Keratinocyte (primary cell): ENCODE measurements around the gene PLEKHA8. TPM values are rescaled to one million over a fixed set of nuclear protein-coding genes. Genes with fewer than 3 reads are reported as not detected.

Experiments
- DNase-seq: peaks from one replicate; pipeline ENCODE4 v3.0.0-alpha.2; 2011; ENCODE audit warnings: low read depth, missing footprints, low spot score
- FAIRE-seq: peaks from 2 replicates; lab custom pipeline; 2011; peaks lifted over from hg19 to GRCh38; lab: Jason Lieb, UNC
- H2AFZ ChIP-seq: 2 replicates; pipeline ENCODE4 v1.6.0; 2012; ENCODE audit warnings: low read length, control low read depth, inconsistent platforms; ENCODE audit not compliant: control insufficient read depth
- H3K27ac ChIP-seq: 2 replicates; pipeline ENCODE4 v1.5.1; 2011; ENCODE audit warnings: low read length; ENCODE audit not compliant: control insufficient read depth, insufficient read depth
- H3K27me3 ChIP-seq: 3 replicates; pipeline ENCODE4 v1.6.0; 2011; ENCODE audit warnings: low read length; ENCODE audit not compliant: control insufficient read depth, insufficient read depth; ENCODE audit errors: extremely low read depth
- H3K36me3 ChIP-seq, 2 experiments: 2 replicates in 1 of 2; 3 replicates in 1 of 2; pipeline ENCODE4 v1.5.1; 2011; ENCODE audit warnings: low read length in 2 of 2, mild to moderate bottlenecking in 1 of 2; ENCODE audit not compliant: control insufficient read depth in 2 of 2, insufficient read depth in 2 of 2; ENCODE audit errors: extremely low read depth in 1 of 2
- H3K4me1 ChIP-seq: 3 replicates; pipeline ENCODE4 v1.5.1; 2011; ENCODE audit warnings: low read length; ENCODE audit not compliant: control insufficient read depth, insufficient read depth; ENCODE audit errors: extremely low read depth
- H3K4me2 ChIP-seq: 3 replicates; pipeline ENCODE4 v1.6.0; 2011; ENCODE audit warnings: low read depth, low read length; ENCODE audit not compliant: control insufficient read depth, insufficient read depth; ENCODE audit errors: extremely low read depth
- H3K4me3 ChIP-seq, 3 experiments: fragments of 200-600 bp in 1 of 3; sonication (generic) in 1 of 3; 2 replicates in 2 of 3; 3 replicates in 1 of 3; pipeline ENCODE4 v1.5.1; 2011 to 2016; ENCODE audit warnings: low read length in 3 of 3, mild to moderate bottlenecking in 3 of 3, control low read depth in 2 of 3, inconsistent platforms in 1 of 3, low read depth in 1 of 3, mixed read lengths in 1 of 3, mixed run types in 1 of 3, moderate library complexity in 1 of 3; ENCODE audit not compliant: control insufficient read depth in 2 of 3, insufficient read depth in 2 of 3; ENCODE audit errors: extremely low read depth in 1 of 3
- H3K79me2 ChIP-seq: 2 replicates; pipeline ENCODE4 v1.6.0; 2012; ENCODE audit warnings: low read length; ENCODE audit not compliant: control insufficient read depth, insufficient read depth
- H3K9ac ChIP-seq: 3 replicates; pipeline ENCODE4 v1.6.0; 2011; ENCODE audit warnings: low read length; ENCODE audit not compliant: control insufficient read depth, insufficient read depth; ENCODE audit errors: extremely low read depth
- H3K9me1 ChIP-seq: 3 replicates; pipeline ENCODE4 v1.6.0; 2011; ENCODE audit warnings: low read length; ENCODE audit not compliant: control insufficient read depth, insufficient read depth; ENCODE audit errors: extremely low read depth
- H3K9me3 ChIP-seq: 2 replicates; pipeline ENCODE4 v1.5.1; 2012; ENCODE audit warnings: low read depth, low read length; ENCODE audit not compliant: control insufficient read depth
- H4K20me1 ChIP-seq: 3 replicates; pipeline ENCODE4 v1.6.0; 2011; ENCODE audit warnings: low read length; ENCODE audit not compliant: control insufficient read depth, insufficient read depth; ENCODE audit errors: extremely low read depth
- EZH2 ChIP-seq: IDR thresholded peaks from one replicate; pipeline ENCODE4 v1.6.1; 2012; ENCODE audit warnings: inconsistent platforms, mild to moderate bottlenecking, low read length, moderate library complexity
- dilution Hi-C: fragments of 300-500 bp; cut with MboI; formaldehyde crosslinking; loops from one replicate; pipeline ENCODE4 v1.7.0; 2020; ENCODE audit warnings: low sequenced_read_pairs; ENCODE audit not compliant: extremely low pct_ligation_motif_present
- polyA plus RNA-seq, 5 experiments: library from polyadenylated mRNA; depleted of rRNA in 3 of 5; stranded (reverse) in 3 of 5; stranded (forward) in 1 of 5; unstranded in 1 of 5; fragments of >200 nt; gene quantifications; 1 replicate in 1 of 5; 2 replicates in 3 of 5; 3 replicates in 1 of 5; pipeline versions ENCODE4 v1.2.1 to v1.2.3, GENCODE V29; 2011 to 2012; ENCODE audit warnings: missing spikeins in 2 of 5, low read depth in 1 of 5, low replicate concordance in 1 of 5
- TF ChIP-seq, protein P1 (sequence below), 3 experiments: IDR thresholded peaks in 1 of 3; conservative IDR thresholded peaks in 1 of 3; optimal IDR thresholded peaks in 1 of 3; 2 replicates in 2 of 3; 3 replicates in 1 of 3; pipeline versions ENCODE3 to v1.5.1; 2011; ENCODE audit warnings: low read length in 3 of 3, mild to moderate bottlenecking in 3 of 3, moderate library complexity in 2 of 3, control low read depth in 1 of 3, inconsistent platforms in 1 of 3; ENCODE audit not compliant: insufficient read depth in 2 of 3; ENCODE audit errors: extremely low read depth in 1 of 3

The PLEKHA8 gene
- polyA plus RNA-seq, 1 donor (not counting 4 experiments of a cell fraction or from before 2014, with no cell fraction given) = 9.6 TPM

DNA sequence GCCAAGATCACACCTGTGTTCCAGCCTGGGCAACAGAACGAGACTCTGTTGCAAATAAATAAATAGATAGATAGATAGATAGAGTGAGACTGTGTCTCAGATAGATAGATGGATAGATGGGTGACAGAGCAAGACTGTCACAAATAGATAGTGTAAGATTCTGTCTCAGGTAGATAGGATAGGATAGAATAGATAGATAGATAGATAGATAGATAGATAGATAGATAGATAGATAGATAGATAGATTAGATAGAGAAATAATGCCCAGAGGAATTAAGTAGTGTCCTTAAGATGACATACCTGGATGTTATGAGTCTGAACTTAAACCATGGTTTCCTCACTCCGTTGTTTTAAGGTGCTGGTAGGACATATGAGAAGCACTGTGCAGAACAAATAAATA is 8.0 kb downstream of the PLEKHA8 start:
- no peaks in the 10 kb centered on the region for H4K20me1 ChIP-seq
- H2AFZ ChIP-seq = no peak overlapping the region
- no peak for DNase-seq
- H3K79me2 ChIP-seq = peaks cover 30% of the 10 kb centered on the region
- H3K9me3 ChIP-seq = no peaks in the 10 kb centered on the region
- no peak for FAIRE-seq
- H3K27me3 ChIP-seq = no peaks in the 10 kb centered on the region
- H3K9ac ChIP-seq = no peak overlapping the region
- H3K9me1 ChIP-seq = no peaks in the 10 kb centered on the region
- no peaks in the 10 kb centered on the region for H3K4me1 ChIP-seq
- TF ChIP-seq, protein P1, sequence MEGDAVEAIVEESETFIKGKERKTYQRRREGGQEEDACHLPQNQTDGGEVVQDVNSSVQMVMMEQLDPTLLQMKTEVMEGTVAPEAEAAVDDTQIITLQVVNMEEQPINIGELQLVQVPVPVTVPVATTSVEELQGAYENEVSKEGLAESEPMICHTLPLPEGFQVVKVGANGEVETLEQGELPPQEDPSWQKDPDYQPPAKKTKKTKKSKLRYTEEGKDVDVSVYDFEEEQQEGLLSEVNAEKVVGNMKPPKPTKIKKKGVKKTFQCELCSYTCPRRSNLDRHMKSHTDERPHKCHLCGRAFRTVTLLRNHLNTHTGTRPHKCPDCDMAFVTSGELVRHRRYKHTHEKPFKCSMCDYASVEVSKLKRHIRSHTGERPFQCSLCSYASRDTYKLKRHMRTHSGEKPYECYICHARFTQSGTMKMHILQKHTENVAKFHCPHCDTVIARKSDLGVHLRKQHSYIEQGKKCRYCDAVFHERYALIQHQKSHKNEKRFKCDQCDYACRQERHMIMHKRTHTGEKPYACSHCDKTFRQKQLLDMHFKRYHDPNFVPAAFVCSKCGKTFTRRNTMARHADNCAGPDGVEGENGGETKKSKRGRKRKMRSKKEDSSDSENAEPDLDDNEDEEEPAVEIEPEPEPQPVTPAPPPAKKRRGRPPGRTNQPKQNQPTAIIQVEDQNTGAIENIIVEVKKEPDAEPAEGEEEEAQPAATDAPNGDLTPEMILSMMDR (optimal IDR thresholded peaks at IDR 0.05 in 1 of 3, IDR thresholded peaks at IDR 0.05 in 1 of 3, conservative IDR thresholded peaks at IDR 0.05 in 1 of 3; ENCODE audit: extremely low read depth in 1 of 3, insufficient read depth in 2 of 3, low read length in 3 of 3) = no peak
- TF ChIP-seq EZH2 = no peak
- no peaks in the 10 kb centered on the region for H3K36me3 ChIP-seq
- H3K4me3 ChIP-seq = no peak overlapping the region
- no peak overlapping the region for H3K27ac ChIP-seq
- dilution Hi-C loops = no loop called here
- no peak overlapping the region for H3K4me2 ChIP-seq

GRCh38 chr7:30038196-30038980 is 10.2 kb downstream of the PLEKHA8 start:
- Histone ChIP-seq H3K27me3 (no peaks in the 10 kb centered on the region), H4K20me1 (no peaks in the 10 kb centered on the region), H3K9me3 (no peaks in the 10 kb centered on the region), H2AFZ (no peak overlapping the region), H3K4me3 (no peak overlapping the region), H3K9ac (no peak overlapping the region), H3K4me2 (no peak overlapping the region), H3K36me3 (peaks cover 0 to 3% of the 10 kb centered on the region in 2 experiments), H3K4me1 (peaks cover 2% of the 10 kb centered on the region), H3K9me1 (no peaks in the 10 kb centered on the region), H3K79me2 (peaks cover 22% of the 10 kb centered on the region), H3K27ac (no peak overlapping the region)
- FAIRE-seq = no peak
- DNase-seq = no peak
- dilution Hi-C loops = no loop called here
- TF ChIP-seq, protein P1 (optimal IDR thresholded peaks at IDR 0.05 in 1 of 3, IDR thresholded peaks at IDR 0.05 in 1 of 3, conservative IDR thresholded peaks at IDR 0.05 in 1 of 3; ENCODE audit: extremely low read depth in 1 of 3, insufficient read depth in 2 of 3, low read length in 3 of 3) = no peak
- TF ChIP-seq EZH2 = no peak
